Uterus (tissue), 4 donors: ENCODE results near the gene CDH2. TPM values are rescaled to one million over a fixed set of nuclear protein-coding genes. Genes with fewer than 3 reads are reported as not detected.

Source experiments
- DNase-seq, 2 donors: peaks; one replicate each; pipeline ENCODE4 v3.0.0-alpha.2; 2019 to 2020
- H3K27ac ChIP-seq, 2 donors: fragments of 200-600 bp; sonication (generic); 1 replicate in 1 of 2; 2 replicates in 1 of 2; pipeline ENCODE4 v1.5.1; 2016 to 2018
- H3K27me3 ChIP-seq, 2 donors: fragments of 200-600 bp; sonication (generic); one replicate each; pipeline ENCODE4 v1.5.1; 2018 to 2019; ENCODE audit warnings: control low read depth in 1 of 2
- H3K36me3 ChIP-seq, 2 donors: fragments of 200-600 bp; sonication (generic); one replicate each; pipeline ENCODE4 v1.5.1; 2019; ENCODE audit warnings: control low read depth in 1 of 2
- H3K4me1 ChIP-seq, 2 donors: fragments of 200-600 bp; sonication (generic); one replicate each; pipeline ENCODE4 v1.5.1; 2018 to 2019; ENCODE audit warnings: control low read depth in 1 of 2
- H3K4me3 ChIP-seq, 2 donors: fragments of 200-600 bp; sonication (generic); 1 replicate in 1 of 2; 2 replicates in 1 of 2; pipeline ENCODE4 v1.5.1; 2018 to 2019; ENCODE audit warnings: mild to moderate bottlenecking in 1 of 2
- H3K9me3 ChIP-seq, 2 donors: fragments of 200-600 bp; sonication (generic); one replicate each; pipeline ENCODE4 v1.5.1; 2019; ENCODE audit warnings: control low read depth in 1 of 2
- CTCF ChIP-seq, 4 experiments: fragments of 200-600 bp in 2 of 4; fragments of 450-650 bp in 2 of 4; sonication (generic) in 2 of 4; IDR thresholded peaks; one replicate each; pipeline ENCODE4 v1.5.1; 2016 to 2019; ENCODE audit warnings: antibody characterized with exemption in 4 of 4, mild to moderate bottlenecking in 2 of 4, moderate library complexity in 1 of 4
- POLR2A ChIP-seq, 2 donors: fragments of 450-650 bp; IDR thresholded peaks; one replicate each; pipeline ENCODE4 v1.6.1; 2016; ENCODE audit warnings: antibody characterized with exemption in 2 of 2, mild to moderate bottlenecking in 1 of 2, moderate library complexity in 1 of 2
- intact Hi-C: fragments of 100-400 bp; cut with DNase I; formaldehyde crosslinking; loops from one replicate; pipeline ENCODE4 v1.15.1; 2023; ENCODE audit warnings: low total_unique reads
- total RNA-seq, 4 donors: library from RNA; depleted of rRNA in 3 of 4; stranded (reverse); fragments of >200 nt in 3 of 4; gene quantifications; one replicate each; pipeline versions ENCODE4 v1.1.0 to v1.2.4, GENCODE V29; 2014 to 2023
- donor health status: DM: yes; HTN: yes; CAD: no.

Gene CDH2
- total RNA-seq, 4 donors from 2014 or later, result 0.26 to 58.2 (median 1.9) TPM

GRCh38 chr18:28012336-28012735 lies 164.6 kb downstream of the CDH2 start:
- no peaks in the 10 kb centered on the region for H3K4me1 ChIP-seq
- intact Hi-C loops, result no loop called here
- H3K9me3 ChIP-seq, result no peaks in the 10 kb centered on the region
- H3K4me3 ChIP-seq, result no peak overlapping the region
- H3K36me3 ChIP-seq, result no peaks in the 10 kb centered on the region
- no peak overlapping the region for H3K27ac ChIP-seq
- TF ChIP-seq CTCF (IDR thresholded peaks at IDR 0.05) (no peak), POLR2A (IDR thresholded peaks at IDR 0.05) (no peak)
- no peak for DNase-seq
- no peaks in the 10 kb centered on the region for H3K27me3 ChIP-seq

- DNase-seq, result no peak
- no peak for TF ChIP-seq POLR2A (IDR thresholded peaks at IDR 0.05)
- TF ChIP-seq CTCF (IDR thresholded peaks at IDR 0.05), result no peak
- intact Hi-C loops, result no loop called here
- no peaks in the 10 kb centered on the region for H3K27me3 ChIP-seq
- no peak overlapping the region for H3K27ac ChIP-seq
- no peaks in the 10 kb centered on the region for H3K36me3 ChIP-seq
- H3K4me3 ChIP-seq, result no peak overlapping the region
- H3K4me1 ChIP-seq, result no peaks in the 10 kb centered on the region
- H3K9me3 ChIP-seq, result no peaks in the 10 kb centered on the region
Measured at GRCh38 chr18:28009589-28009988, 167.3 kb downstream of the CDH2 start.

- TF ChIP-seq POLR2A (IDR thresholded peaks at IDR 0.05) (no peak), CTCF (IDR thresholded peaks at IDR 0.05) (no peak)
- intact Hi-C loops, result no loop called here
- no peaks in the 10 kb centered on the region for H3K9me3 ChIP-seq
- H3K4me3 ChIP-seq, result no peak overlapping the region
- H3K27me3 ChIP-seq, result no peaks in the 10 kb centered on the region
- H3K36me3 ChIP-seq, result no peaks in the 10 kb centered on the region
- no peak overlapping the region for H3K27ac ChIP-seq
- no peaks in the 10 kb centered on the region for H3K4me1 ChIP-seq
- DNase-seq, result no peak
Measured at GRCh38 chr18:28007841-28008240, 169.1 kb downstream of the CDH2 start.

- DNase-seq, result no peak
- no peaks in the 10 kb centered on the region for H3K36me3 ChIP-seq
- H3K4me3 ChIP-seq, result no peak overlapping the region
- TF ChIP-seq CTCF (IDR thresholded peaks at IDR 0.05) (no peak), POLR2A (IDR thresholded peaks at IDR 0.05) (no peak)
- H3K9me3 ChIP-seq, result no peaks in the 10 kb centered on the region
- H3K4me1 ChIP-seq, result no peaks in the 10 kb centered on the region
- no peaks in the 10 kb centered on the region for H3K27me3 ChIP-seq
- H3K27ac ChIP-seq, result no peak overlapping the region
- intact Hi-C loops, result no loop called here
Measured at GRCh38 chr18:28005164-28005563, 171.8 kb downstream of the CDH2 start.

- intact Hi-C loops, result no loop called here
- no peak for DNase-seq
- H3K9me3 ChIP-seq, result no peaks in the 10 kb centered on the region
Measured at GRCh38 chr18:28004606-28005005, 172.3 kb downstream of the CDH2 start.

More at GRCh38 chr18:28004606-28005005, 172.3 kb downstream of the CDH2 start:
- TF ChIP-seq POLR2A (IDR thresholded peaks at IDR 0.05) (no peak), CTCF (IDR thresholded peaks at IDR 0.05) (no peak)
- Histone ChIP-seq H3K4me3 (no peak overlapping the region), H3K4me1 (no peaks in the 10 kb centered on the region), H3K36me3 (no peaks in the 10 kb centered on the region), H3K27ac (no peak overlapping the region), H3K27me3 (no peaks in the 10 kb centered on the region)
